ENCODE results near the gene CMTM8. TPM values are rescaled to one million over a fixed set of nuclear protein-coding genes. Genes with fewer than 3 reads are reported as not detected.

Gene CMTM8
- polyA plus RNA-seq, 4 donors: 5.4 to 41.3 (median 8.0) TPM

DNA sequence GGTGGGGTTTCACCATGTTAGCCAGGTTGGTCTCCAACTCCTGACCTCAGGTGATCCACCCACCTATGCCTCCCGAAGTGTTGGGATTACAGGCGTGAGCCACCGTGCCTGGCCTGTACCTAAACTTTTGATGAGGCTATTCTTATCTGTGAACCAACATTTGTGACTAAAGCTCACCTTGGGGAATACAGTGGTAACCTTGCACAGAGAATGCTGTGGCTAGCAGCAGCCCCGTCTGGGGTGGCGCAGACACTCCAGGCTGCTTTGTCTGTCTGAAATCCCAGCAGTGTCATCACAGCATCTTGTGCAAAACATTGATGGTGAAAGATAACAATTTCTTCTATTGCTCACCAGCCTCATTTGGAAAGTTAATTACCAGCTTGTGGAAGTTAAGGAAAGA lies 58.9 kb downstream of the CMTM8 start:
- WGBS, 3 donors: 84 to 91% (median 84%) methylated on average over 5 of the region's 5 CpGs
- peak overlapping the region in 1 of 3 donors; percentile 5 for H3K27ac ChIP-seq (ENCODE audit: low read depth in 1 of 3, low read length in 2 of 3)
- peaks cover 0 to 16% (median 0%) of the 10 kb centered on the region in 3 donors for H3K4me1 ChIP-seq (ENCODE audit: control insufficient read depth in 3 of 3, insufficient read depth in 2 of 3, low read depth in 1 of 3, low read length in 2 of 3)
- H3K36me3 ChIP-seq (ENCODE audit: control insufficient read depth in 3 of 3, insufficient read depth in 2 of 3, low read depth in 1 of 3, low read length in 3 of 3): no peaks in the 10 kb centered on the region
- no peaks in the 10 kb centered on the region for H3K9me3 ChIP-seq (ENCODE audit: control insufficient read depth in 2 of 2, insufficient read depth in 1 of 2, low read depth in 1 of 2, low read length in 1 of 2)
- H3K27me3 ChIP-seq (ENCODE audit: control insufficient read depth in 3 of 3, insufficient read depth in 3 of 3, low read length in 3 of 3): no peaks in the 10 kb centered on the region
- no peak for DNase-seq
- no peak overlapping the region for H3K4me3 ChIP-seq (ENCODE audit: low read depth in 1 of 3, low read length in 3 of 3)
- no peak for FAIRE-seq

DNA sequence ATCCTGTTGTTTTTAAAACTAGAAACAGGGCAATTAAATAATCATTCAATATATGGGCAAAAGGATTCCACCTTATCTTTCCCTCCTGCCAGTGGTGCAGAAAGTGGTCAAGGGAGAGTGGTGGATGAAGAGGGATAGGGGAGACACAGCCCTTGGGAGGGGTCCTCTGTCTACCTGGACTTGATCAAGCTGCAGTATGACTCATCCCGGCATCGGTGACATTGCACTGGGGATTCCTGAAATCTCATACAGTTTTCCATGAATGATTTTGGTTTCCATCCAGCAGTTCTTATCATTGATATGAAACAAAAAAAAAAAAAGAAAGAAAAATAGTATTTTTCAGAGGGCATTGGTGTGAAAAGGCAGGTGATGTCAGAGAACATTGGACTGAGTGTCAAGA lies 62.9 kb downstream of the CMTM8 start:
- Histone ChIP-seq H3K9me3 (ENCODE audit: control insufficient read depth in 2 of 2, insufficient read depth in 1 of 2, low read depth in 1 of 2, low read length in 1 of 2) (no peaks in the 10 kb centered on the region), H3K27me3 (ENCODE audit: control insufficient read depth in 3 of 3, insufficient read depth in 3 of 3, low read length in 3 of 3) (no peaks in the 10 kb centered on the region), H3K4me1 (ENCODE audit: control insufficient read depth in 3 of 3, insufficient read depth in 2 of 3, low read depth in 1 of 3, low read length in 2 of 3) (peaks cover 0 to 3% (median 2%) of the 10 kb centered on the region in 3 donors), H3K27ac (ENCODE audit: low read depth in 1 of 3, low read length in 2 of 3) (no peak overlapping the region), H3K36me3 (ENCODE audit: control insufficient read depth in 3 of 3, insufficient read depth in 2 of 3, low read depth in 1 of 3, low read length in 3 of 3) (no peaks in the 10 kb centered on the region), H3K4me3 (ENCODE audit: low read depth in 1 of 3, low read length in 3 of 3) (no peak overlapping the region)
- DNase-seq (no peak), FAIRE-seq (no peak)
- 92 to 94% (median 92%) methylated on average over 2 of the region's 2 CpGs for whole genome bisulfite sequencing, 3 donors

DNA sequence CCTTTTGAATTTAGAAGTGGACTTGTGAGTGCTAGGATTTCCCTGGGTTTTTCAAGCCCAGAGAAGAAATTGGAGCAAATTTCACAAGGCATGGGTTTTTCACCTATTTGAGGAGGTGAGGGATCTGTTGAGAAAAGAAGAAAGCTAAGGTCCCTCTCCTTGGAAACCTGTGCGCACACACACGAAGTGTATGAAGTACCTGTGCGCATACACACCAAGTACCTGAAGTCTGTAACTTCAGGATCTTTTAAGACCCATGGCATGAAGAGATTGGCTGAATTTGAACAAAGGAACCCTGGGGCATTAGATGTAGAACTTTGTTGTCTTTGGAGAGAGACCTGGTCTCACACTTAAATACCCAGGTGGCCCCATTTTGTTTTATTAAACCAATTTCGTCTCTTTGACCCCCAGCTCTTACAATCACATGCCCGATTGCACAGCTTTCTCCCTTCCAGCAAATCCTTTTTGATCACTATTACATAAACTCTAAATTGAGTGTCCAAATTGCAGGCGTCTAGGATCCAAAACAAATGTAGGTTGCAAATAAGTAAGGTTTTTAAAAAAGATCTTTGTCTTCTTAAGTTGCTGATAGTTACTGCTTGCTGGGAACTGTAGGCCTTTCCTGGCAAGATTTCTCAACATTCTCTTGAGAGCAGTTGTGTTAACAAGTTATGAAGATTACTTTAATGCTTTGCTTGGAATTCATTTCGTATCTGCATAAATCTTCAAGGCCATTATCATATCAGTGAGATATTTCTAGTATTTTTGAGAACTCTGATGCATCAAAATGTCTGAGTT lies 64.3 kb downstream of the CMTM8 start:
- Histone ChIP-seq H3K27ac (ENCODE audit: low read depth in 1 of 3, low read length in 2 of 3) (peak overlapping the region in 1 of 3 donors; percentile 64), H3K36me3 (ENCODE audit: control insufficient read depth in 3 of 3, insufficient read depth in 2 of 3, low read depth in 1 of 3, low read length in 3 of 3) (no peaks in the 10 kb centered on the region), H3K9me3 (ENCODE audit: control insufficient read depth in 2 of 2, insufficient read depth in 1 of 2, low read depth in 1 of 2, low read length in 1 of 2) (no peaks in the 10 kb centered on the region), H3K4me3 (ENCODE audit: low read depth in 1 of 3, low read length in 3 of 3) (no peak overlapping the region), H3K27me3 (ENCODE audit: control insufficient read depth in 3 of 3, insufficient read depth in 3 of 3, low read length in 3 of 3) (no peaks in the 10 kb centered on the region), H3K4me1 (ENCODE audit: control insufficient read depth in 3 of 3, insufficient read depth in 2 of 3, low read depth in 1 of 3, low read length in 2 of 3) (peaks cover 0 to 3% (median 0%) of the 10 kb centered on the region in 3 donors)
- WGBS, 3 donors: 75 to 93% (median 90%) methylated on average over 7 of the region's 7 CpGs
- DNase-seq: no peak
- no peak for FAIRE-seq

DNA sequence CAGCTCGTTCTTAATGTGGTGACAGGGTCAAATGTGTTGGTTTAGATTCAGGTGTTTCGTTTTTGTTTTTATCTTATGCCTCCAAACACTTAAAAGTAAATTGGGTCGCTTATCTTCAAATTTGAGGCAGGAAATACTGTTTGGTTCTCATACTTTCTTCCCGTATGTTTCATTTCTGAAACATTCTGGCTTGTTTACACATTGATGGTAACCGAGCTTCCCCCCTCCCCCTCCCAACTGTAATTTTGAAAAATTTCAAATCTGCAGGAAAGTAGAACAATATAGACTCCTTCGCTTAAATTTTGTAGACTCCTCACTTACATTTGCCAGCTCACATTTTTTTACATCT lies 64.9 kb downstream of the CMTM8 start:
- no peak overlapping the region for H3K27ac ChIP-seq (ENCODE audit: low read depth in 1 of 3, low read length in 2 of 3)
- no peak overlapping the region for H3K4me3 ChIP-seq (ENCODE audit: low read depth in 1 of 3, low read length in 3 of 3)
- H3K4me1 ChIP-seq (ENCODE audit: control insufficient read depth in 3 of 3, insufficient read depth in 2 of 3, low read depth in 1 of 3, low read length in 2 of 3): peaks cover 0 to 3% (median 0%) of the 10 kb centered on the region in 3 donors
- DNase-seq (no peak), FAIRE-seq (no peak)
- 54 to 83% (median 55%) methylated on average over 6 of the region's 6 CpGs for WGBS, 3 donors
- H3K36me3 ChIP-seq (ENCODE audit: control insufficient read depth in 3 of 3, insufficient read depth in 2 of 3, low read depth in 1 of 3, low read length in 3 of 3): no peaks in the 10 kb centered on the region
- no peaks in the 10 kb centered on the region for H3K27me3 ChIP-seq (ENCODE audit: control insufficient read depth in 3 of 3, insufficient read depth in 3 of 3, low read length in 3 of 3)
- no peaks in the 10 kb centered on the region for H3K9me3 ChIP-seq (ENCODE audit: control insufficient read depth in 2 of 2, insufficient read depth in 1 of 2, low read depth in 1 of 2, low read length in 1 of 2)

DNA sequence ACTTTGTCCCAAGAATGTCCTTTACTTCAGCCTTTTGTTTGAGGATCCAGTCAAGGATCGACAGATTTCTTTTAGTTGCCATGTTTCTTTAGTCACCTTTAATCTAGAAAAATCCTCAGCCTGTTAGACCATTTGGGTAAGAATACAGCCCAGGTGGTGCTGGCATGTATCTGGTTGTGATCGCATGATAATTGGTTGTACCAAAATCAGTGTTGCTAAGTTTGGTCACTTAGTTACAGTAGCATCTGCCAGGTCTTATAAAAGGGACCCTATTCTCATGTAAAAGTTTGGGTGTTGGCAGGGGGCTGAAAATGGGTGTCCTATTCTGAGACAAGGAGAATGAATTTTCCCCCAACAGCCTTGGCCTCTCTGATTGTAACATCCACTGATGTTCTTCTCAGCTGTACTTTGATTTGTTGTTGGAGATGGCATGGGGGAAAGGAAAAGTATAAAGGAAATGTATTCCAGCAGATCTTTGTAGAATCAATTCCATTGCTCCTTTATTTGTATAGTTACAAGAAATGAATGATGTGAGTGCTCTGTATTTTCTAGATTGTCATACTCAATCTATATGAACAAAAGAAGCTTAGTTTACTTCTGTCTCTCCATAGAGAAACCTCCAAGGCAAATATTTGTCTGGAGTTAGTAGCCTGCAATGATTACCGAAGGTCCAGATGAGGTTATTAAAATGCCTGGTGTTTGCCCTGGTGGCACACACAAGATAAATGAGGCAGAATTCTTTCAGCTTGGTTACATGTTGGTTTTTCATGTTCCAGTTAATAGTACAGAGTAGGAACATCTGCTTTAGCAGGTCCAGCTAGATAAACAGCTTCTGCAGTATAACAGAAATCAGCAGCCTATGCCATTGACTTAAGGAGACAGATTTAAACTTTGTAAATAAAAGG lies 65.7 kb downstream of the CMTM8 start:
- Histone ChIP-seq H3K27ac (ENCODE audit: low read depth in 1 of 3, low read length in 2 of 3) (peak overlapping the region in 1 of 3 donors; percentile 7), H3K4me1 (ENCODE audit: control insufficient read depth in 3 of 3, insufficient read depth in 2 of 3, low read depth in 1 of 3, low read length in 2 of 3) (peaks cover 0 to 3% (median 0%) of the 10 kb centered on the region in 3 donors), H3K36me3 (ENCODE audit: control insufficient read depth in 3 of 3, insufficient read depth in 2 of 3, low read depth in 1 of 3, low read length in 3 of 3) (no peaks in the 10 kb centered on the region), H3K4me3 (ENCODE audit: low read depth in 1 of 3, low read length in 3 of 3) (no peak overlapping the region), H3K27me3 (ENCODE audit: control insufficient read depth in 3 of 3, insufficient read depth in 3 of 3, low read length in 3 of 3) (no peaks in the 10 kb centered on the region), H3K9me3 (ENCODE audit: control insufficient read depth in 2 of 2, insufficient read depth in 1 of 2, low read depth in 1 of 2, low read length in 1 of 2) (no peaks in the 10 kb centered on the region)
- DNase-seq (peak in 1 of 2 donors; percentile 18), FAIRE-seq (no peak)
- WGBS, 3 donors: 80 to 86% (median 83%) methylated on average over 3 of the region's 3 CpGs

DNA sequence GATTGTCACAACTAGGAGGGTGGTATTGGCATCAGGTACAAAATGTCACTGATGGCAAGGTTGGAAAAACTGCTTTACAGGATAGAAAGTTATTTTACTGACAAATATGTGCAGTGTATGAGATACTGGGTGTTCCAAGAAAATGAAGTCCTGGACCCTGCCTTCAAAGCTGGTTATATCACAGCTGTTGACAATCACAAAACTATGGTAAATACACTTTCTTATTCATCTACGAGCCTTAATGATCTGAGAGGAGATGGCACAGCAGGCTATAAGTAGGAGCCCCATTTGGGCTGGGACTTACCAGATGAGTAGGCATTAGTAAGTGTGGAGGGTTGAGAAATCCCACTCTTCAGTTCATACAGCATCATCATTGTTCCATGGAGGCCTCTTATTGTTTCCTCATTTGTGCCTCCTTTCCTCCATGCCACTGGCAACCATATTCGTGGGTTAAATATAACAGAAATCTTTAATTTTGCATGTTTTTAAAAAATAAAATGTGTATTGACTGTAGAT lies 66.9 kb downstream of the CMTM8 start:
- H3K27ac ChIP-seq (ENCODE audit: low read depth in 1 of 3, low read length in 2 of 3): no peak overlapping the region
- FAIRE-seq: no peak
- 86 to 91% (median 88%) methylated on average over 2 of the region's 2 CpGs for WGBS, 3 donors

DNA sequence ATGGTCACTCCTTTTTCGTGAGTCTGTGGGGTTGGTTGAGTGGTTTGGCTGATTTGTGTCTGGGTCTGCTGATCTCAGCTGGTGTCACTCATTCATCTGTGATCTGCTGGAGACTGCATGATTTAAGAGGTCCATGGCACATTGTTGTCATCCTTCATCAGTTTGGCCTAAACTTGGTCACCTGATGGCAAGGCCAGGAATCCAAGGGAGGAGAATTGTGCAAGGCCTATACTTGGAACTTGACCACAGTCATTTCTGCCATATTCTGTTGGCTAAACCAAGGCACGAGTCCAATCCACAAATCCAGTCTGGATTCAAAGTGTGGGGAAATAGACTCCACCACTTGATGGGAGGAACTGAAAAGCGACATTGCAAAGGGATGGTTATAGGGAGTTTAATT lies 67.6 kb downstream of the CMTM8 start:
- no peak for DNase-seq
- Histone ChIP-seq H3K4me3 (ENCODE audit: low read depth in 1 of 3, low read length in 3 of 3) (no peak overlapping the region), H3K27me3 (ENCODE audit: control insufficient read depth in 3 of 3, insufficient read depth in 3 of 3, low read length in 3 of 3) (no peaks in the 10 kb centered on the region), H3K9me3 (ENCODE audit: control insufficient read depth in 2 of 2, insufficient read depth in 1 of 2, low read depth in 1 of 2, low read length in 1 of 2) (no peaks in the 10 kb centered on the region), H3K36me3 (ENCODE audit: control insufficient read depth in 3 of 3, insufficient read depth in 2 of 3, low read depth in 1 of 3, low read length in 3 of 3) (no peaks in the 10 kb centered on the region), H3K27ac (ENCODE audit: low read depth in 1 of 3, low read length in 2 of 3) (no peak overlapping the region), H3K4me1 (ENCODE audit: control insufficient read depth in 3 of 3, insufficient read depth in 2 of 3, low read depth in 1 of 3, low read length in 2 of 3) (peaks cover 0 to 3% (median 0%) of the 10 kb centered on the region in 3 donors)
- WGBS, 3 donors: 94 to 95% (median 95%) methylated on average over 3 of the region's 3 CpGs
- FAIRE-seq: no peak

More for the DNA sequence above, 66.9 kb downstream of the CMTM8 start:
- peaks cover 0 to 3% (median 0%) of the 10 kb centered on the region in 3 donors for H3K4me1 ChIP-seq (ENCODE audit: control insufficient read depth in 3 of 3, insufficient read depth in 2 of 3, low read depth in 1 of 3, low read length in 2 of 3)
- no peaks in the 10 kb centered on the region for H3K27me3 ChIP-seq (ENCODE audit: control insufficient read depth in 3 of 3, insufficient read depth in 3 of 3, low read length in 3 of 3)
- no peaks in the 10 kb centered on the region for H3K36me3 ChIP-seq (ENCODE audit: control insufficient read depth in 3 of 3, insufficient read depth in 2 of 3, low read depth in 1 of 3, low read length in 3 of 3)
- H3K4me3 ChIP-seq (ENCODE audit: low read depth in 1 of 3, low read length in 3 of 3): no peak overlapping the region
- no peaks in the 10 kb centered on the region for H3K9me3 ChIP-seq (ENCODE audit: control insufficient read depth in 2 of 2, insufficient read depth in 1 of 2, low read depth in 1 of 2, low read length in 1 of 2)
- no peak for DNase-seq

DNA sequence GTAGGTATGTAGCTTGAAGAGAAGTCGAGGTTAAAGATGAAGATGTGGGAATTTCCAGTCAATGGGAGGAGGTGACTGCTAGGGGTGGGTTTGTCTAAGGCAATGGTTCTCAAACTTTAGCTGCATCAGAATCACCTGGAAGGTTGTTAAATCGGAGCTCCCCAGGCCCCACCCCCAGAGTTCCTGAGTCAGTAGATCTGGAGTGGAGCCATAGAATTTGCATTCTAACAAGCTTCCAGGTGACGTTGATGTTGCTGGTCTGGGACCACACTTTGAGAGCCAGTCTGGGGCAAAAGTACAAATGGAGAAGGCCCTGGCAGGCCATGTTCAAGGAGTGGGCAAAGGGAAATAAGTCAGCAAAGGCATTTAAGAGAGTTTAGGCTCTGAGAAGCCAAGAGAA lies 69.1 kb downstream of the CMTM8 start:
- DNase-seq (no peak), FAIRE-seq (no peak)
- Histone ChIP-seq H3K9me3 (ENCODE audit: control insufficient read depth in 2 of 2, insufficient read depth in 1 of 2, low read depth in 1 of 2, low read length in 1 of 2) (no peaks in the 10 kb centered on the region), H3K4me1 (ENCODE audit: control insufficient read depth in 3 of 3, insufficient read depth in 2 of 3, low read depth in 1 of 3, low read length in 2 of 3) (peaks cover 0 to 3% (median 0%) of the 10 kb centered on the region in 3 donors), H3K36me3 (ENCODE audit: control insufficient read depth in 3 of 3, insufficient read depth in 2 of 3, low read depth in 1 of 3, low read length in 3 of 3) (no peaks in the 10 kb centered on the region), H3K4me3 (ENCODE audit: low read depth in 1 of 3, low read length in 3 of 3) (no peak overlapping the region), H3K27me3 (ENCODE audit: control insufficient read depth in 3 of 3, insufficient read depth in 3 of 3, low read length in 3 of 3) (no peaks in the 10 kb centered on the region), H3K27ac (ENCODE audit: low read depth in 1 of 3, low read length in 2 of 3) (no peak overlapping the region)
- WGBS, 3 donors: 30 to 78% (median 63%) methylated on average over 3 of the region's 3 CpGs

All from small intestine (tissue), 7 donors.